Measurements from ENCODE around the gene UROS. TPM values are rescaled to one million over a fixed set of nuclear protein-coding genes. Genes with fewer than 3 reads are reported as not detected.

UROS gene
- total RNA-seq, 4 donors from 2014 or later: 22.7 to 48.2 (median 27.3) TPM

GRCh38 chr10:125843603-125844329, 20.7 kb upstream of the UROS start:
- Histone ChIP-seq H3K27me3 (no peaks in the 10 kb centered on the region), H3K36me3 (peaks cover 55% of the 10 kb centered on the region), H3K9me3 (no peaks in the 10 kb centered on the region), H3K4me3 (no peak overlapping the region), H3K4me1 (no peaks in the 10 kb centered on the region), H3K27ac (no peak overlapping the region)
- WGBS: 83% methylated on average over 9 of the region's 9 CpGs
- TF ChIP-seq POLR2A (IDR thresholded peaks at IDR 0.05) (no peak), EP300 (IDR thresholded peaks at IDR 0.05) (no peak), POLR2AphosphoS5 (IDR thresholded peaks at IDR 0.05) (no peak), CTCF (IDR thresholded peaks at IDR 0.05) (no peak)
- no peak for DNase-seq (ENCODE audit: low spot score in 2 of 2)

GRCh38 chr10:125840955-125841354, 17.9 kb upstream of the UROS start:
- H3K4me1 ChIP-seq: no peaks in the 10 kb centered on the region
- H3K9me3 ChIP-seq: no peaks in the 10 kb centered on the region
- no peak for DNase-seq (ENCODE audit: low spot score in 2 of 2)
- H3K27ac ChIP-seq: no peak overlapping the region
- peaks cover 72% of the 10 kb centered on the region for H3K36me3 ChIP-seq
- TF ChIP-seq CTCF (IDR thresholded peaks at IDR 0.05): no peak
- TF ChIP-seq POLR2A (IDR thresholded peaks at IDR 0.05): no peak
- TF ChIP-seq POLR2AphosphoS5 (IDR thresholded peaks at IDR 0.05): no peak
- TF ChIP-seq EP300 (IDR thresholded peaks at IDR 0.05): no peak
- H3K4me3 ChIP-seq: no peak overlapping the region
- WGBS: 81% methylated on average over 3 of the region's 3 CpGs
- H3K27me3 ChIP-seq: no peaks in the 10 kb centered on the region

- no peak overlapping the region for H3K27ac ChIP-seq
- H3K4me1 ChIP-seq: no peaks in the 10 kb centered on the region
- H3K4me3 ChIP-seq: no peak overlapping the region
- no peaks in the 10 kb centered on the region for H3K27me3 ChIP-seq
- 97% methylated on average over 9 of the region's 9 CpGs for WGBS
- peaks cover 74% of the 10 kb centered on the region for H3K36me3 ChIP-seq
- no peak for TF ChIP-seq CTCF (IDR thresholded peaks at IDR 0.05)
- no peak for DNase-seq (ENCODE audit: low spot score in 2 of 2)
- no peaks in the 10 kb centered on the region for H3K9me3 ChIP-seq
These were observed 17.3 kb upstream of the UROS start for GRCh38 chr10:125840406-125840805.

- H3K9me3 ChIP-seq: no peaks in the 10 kb centered on the region
- peaks cover 88% of the 10 kb centered on the region for H3K36me3 ChIP-seq
- H3K27me3 ChIP-seq: no peaks in the 10 kb centered on the region
- H3K4me3 ChIP-seq: no peak overlapping the region
- no peaks in the 10 kb centered on the region for H3K4me1 ChIP-seq
- TF ChIP-seq POLR2A (IDR thresholded peaks at IDR 0.05): no peak
- no peak for TF ChIP-seq POLR2AphosphoS5 (IDR thresholded peaks at IDR 0.05)
- no peak for TF ChIP-seq EP300 (IDR thresholded peaks at IDR 0.05)
- TF ChIP-seq CTCF (IDR thresholded peaks at IDR 0.05): no peak
- 83% methylated on average over 9 of the region's 9 CpGs for WGBS
- H3K27ac ChIP-seq: no peak overlapping the region
- DNase-seq (ENCODE audit: low spot score in 2 of 2): no peak
These were observed 15.9 kb upstream of the UROS start for GRCh38 chr10:125838802-125839575.

- no peaks in the 10 kb centered on the region for H3K27me3 ChIP-seq
- no peak for TF ChIP-seq CTCF (IDR thresholded peaks at IDR 0.05)
- no peak for TF ChIP-seq POLR2A (IDR thresholded peaks at IDR 0.05)
- no peak for TF ChIP-seq POLR2AphosphoS5 (IDR thresholded peaks at IDR 0.05)
- no peak for TF ChIP-seq EP300 (IDR thresholded peaks at IDR 0.05)
- WGBS: 70% methylated on average over 2 of the region's 2 CpGs
- H3K27ac ChIP-seq: no peak overlapping the region
- H3K9me3 ChIP-seq: no peaks in the 10 kb centered on the region
- peaks cover 99% of the 10 kb centered on the region for H3K36me3 ChIP-seq
- H3K4me3 ChIP-seq: no peak overlapping the region
- no peaks in the 10 kb centered on the region for H3K4me1 ChIP-seq
- no peak for DNase-seq (ENCODE audit: low spot score in 2 of 2)
These were observed 13.7 kb upstream of the UROS start for GRCh38 chr10:125836746-125837145.

Data from suprapubic skin (tissue), 4 donors.